Uterus (tissue), 2 donors: Measurements from ENCODE around the gene EMID1.

Experiments
- CTCF ChIP-seq, 4 experiments: fragments of 200-600 bp in 2 of 4; fragments of 450-650 bp in 2 of 4; sonication (generic) in 2 of 4; IDR thresholded peaks; one replicate each; pipeline ENCODE4 v1.5.1; 2016 to 2019; ENCODE audit warnings: antibody characterized with exemption in 4 of 4, mild to moderate bottlenecking in 2 of 4, moderate library complexity in 1 of 4
- POLR2A ChIP-seq, 2 donors: fragments of 450-650 bp; IDR thresholded peaks; one replicate each; pipeline ENCODE4 v1.6.1; 2016; ENCODE audit warnings: antibody characterized with exemption in 2 of 2, mild to moderate bottlenecking in 1 of 2, moderate library complexity in 1 of 2

DNA sequence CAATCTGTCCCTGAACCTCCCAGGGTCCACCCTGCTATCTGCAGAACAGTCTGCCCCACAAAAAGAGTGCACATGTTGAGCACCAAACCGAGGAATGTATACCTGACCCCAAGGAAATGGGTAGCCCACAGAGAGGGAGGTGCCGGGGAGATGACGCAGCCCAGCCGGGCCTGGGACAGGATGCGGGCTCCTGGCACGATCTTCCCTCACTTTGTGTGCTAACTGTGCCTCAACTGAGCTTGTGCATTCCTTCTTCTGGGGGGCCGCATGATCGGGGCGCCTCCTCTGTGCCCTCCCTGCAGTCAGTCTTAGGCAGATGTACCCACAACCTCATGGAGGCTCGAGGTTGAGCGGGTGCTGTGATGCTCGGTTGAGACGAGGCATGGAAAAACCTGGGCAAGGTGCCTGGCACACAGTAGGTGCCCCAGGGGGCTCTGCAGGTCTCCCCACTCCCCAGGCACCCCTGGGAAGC, 103.1 kb downstream of the EMID1 start:
- TF ChIP-seq CTCF (IDR thresholded peaks at IDR 0.05) (no peak), POLR2A (IDR thresholded peaks at IDR 0.05) (no peak)
